ENCODE data around the gene MAP3K7CL.

Gene MAP3K7CL

DNA sequence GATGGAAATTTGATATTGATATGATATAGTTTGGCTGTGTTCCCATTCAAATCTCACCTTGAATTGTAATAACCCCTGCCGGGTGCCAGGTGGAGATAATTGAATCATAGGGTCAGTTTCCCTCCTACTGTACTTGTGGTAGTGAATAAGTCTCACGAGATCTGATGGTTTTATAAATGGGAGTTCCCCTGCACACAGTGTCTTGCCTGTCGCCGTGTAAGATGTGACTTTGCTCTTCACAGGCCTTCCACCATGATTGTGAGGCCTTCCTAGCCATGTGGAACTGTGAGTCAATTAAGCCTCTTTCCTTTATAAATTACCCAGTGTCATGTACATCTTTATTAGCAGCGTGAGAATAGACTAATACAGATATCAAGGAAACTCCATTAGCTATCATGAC is 74.6 kb downstream of the MAP3K7CL start:
- no peak for DNase-seq

DNA sequence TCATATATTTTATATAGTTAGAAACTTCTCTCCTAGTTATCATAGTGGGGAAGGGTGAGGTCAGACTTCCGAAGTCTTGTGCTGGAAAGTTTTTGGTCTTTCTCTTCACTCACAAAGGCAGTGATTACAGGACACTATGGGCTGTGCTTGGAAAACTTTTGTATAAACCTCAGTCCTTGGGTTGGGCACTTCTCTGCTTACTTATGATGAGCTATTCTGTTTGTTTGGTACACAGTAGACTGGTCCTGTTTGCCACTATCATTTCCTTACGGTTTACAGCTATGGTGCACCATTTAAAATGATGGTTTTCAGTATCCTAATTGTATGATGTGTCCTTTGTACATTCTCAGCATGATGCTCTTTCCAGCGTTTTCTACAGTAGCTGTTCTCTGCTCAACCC is 75.5 kb downstream of the MAP3K7CL start:
- DNase-seq, result no peak

DNA sequence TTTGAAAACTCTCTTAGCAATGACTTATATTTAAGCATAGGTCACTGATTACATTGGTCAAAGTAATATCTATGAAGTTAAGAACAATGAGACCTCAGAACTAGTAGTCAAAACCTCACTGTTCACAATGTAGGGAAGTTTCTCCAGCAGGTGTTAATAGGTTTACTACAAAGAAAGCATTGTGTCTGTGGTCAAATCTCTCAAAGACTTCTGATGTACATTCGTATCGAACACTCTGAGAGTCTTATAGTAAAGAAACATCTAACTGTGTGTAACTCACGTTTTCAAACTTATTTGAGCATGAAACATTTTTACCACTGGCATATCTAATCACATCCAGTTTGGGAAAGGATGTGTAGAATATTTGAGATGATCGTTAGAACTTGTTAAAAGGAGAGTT is 76.0 kb downstream of the MAP3K7CL start:
- no peak for DNase-seq

DNA sequence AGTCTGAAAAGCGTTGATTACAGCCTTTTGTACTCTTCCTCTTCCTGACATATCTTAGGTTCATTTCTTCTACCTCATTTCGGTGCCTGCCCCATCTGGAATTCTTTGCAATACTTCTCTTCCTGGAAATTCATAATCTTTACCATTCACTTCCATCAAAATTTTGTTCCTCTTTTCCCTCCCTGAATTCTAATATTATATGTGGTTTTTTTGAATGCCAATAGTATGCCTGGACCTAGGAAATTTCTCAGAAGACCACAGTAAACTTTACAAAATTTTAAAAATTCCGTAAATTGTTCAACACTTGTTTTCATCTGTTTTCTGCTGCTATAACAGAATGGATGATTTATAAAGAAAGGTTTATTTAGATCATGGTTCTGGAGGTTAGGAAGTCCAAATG is 76.8 kb downstream of the MAP3K7CL start:
- DNase-seq, result no peak

DNA sequence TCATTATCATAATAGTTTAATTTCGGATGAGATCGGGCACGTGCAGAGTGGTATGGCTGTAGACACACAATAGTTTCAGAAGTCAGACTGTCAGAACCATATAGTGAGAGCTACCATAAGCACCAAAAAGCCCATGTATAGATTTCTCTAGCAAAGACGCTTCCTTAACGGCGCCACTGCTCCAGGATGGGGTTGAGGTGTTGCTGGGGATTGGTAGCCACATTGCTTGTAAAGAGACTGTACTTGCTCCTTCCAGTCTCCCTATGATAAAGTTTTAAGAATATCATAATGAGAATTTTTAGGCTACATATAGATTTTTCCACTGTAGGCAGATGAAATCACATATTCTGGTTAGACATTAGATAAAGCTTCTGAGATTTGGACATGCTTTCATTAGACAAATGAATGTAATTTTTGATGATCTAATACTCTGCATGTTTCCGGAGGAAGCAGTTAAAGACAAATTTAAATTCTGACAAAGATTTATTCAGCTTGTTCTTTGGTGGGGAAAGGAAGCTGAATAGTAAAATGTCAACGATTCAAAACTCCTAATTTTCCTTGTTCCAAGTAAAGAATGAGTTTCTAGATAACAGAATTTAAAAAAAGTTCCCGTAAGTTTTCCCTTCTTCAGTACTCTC is 77.7 kb downstream of the MAP3K7CL start:
- no peak for DNase-seq

DNA sequence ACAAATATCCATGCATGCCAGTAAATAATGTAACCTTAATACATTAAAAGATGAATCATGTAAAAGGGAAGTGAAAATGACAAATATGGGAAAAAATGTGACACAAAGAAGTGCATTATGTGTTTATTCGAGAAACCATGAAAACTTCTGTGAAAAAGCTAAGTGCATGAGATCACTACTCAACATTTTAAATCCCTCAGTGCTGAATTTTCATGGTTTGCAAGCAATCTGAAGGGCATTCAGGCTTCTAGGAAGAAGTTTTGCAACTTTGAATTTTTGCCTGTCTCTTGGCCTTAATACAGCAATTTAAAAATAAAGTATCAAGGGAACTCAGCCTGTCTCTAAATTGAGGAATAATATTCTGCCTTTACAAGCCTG is 78.2 kb downstream of the MAP3K7CL start:
- DNase-seq, result no peak

DNA sequence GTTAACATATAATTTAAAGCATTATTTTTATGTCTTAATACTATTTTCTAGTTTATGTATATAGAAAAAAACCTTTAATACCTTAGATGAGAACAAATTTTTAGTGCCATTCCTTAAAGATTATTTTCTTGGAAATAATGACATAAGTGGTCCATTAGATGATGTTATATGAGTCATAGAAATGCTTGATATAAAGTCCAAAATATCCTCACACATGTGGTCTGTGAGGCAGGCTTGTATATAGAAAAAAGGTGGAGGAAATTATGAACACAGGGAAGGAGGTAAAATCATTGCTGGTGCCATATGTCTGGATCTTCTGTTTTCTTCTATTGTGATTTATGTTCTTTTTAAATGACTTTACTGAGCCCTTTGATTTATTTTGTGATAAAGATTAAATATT is 79.3 kb downstream of the MAP3K7CL start:
- DNase-seq, result no peak

DNA sequence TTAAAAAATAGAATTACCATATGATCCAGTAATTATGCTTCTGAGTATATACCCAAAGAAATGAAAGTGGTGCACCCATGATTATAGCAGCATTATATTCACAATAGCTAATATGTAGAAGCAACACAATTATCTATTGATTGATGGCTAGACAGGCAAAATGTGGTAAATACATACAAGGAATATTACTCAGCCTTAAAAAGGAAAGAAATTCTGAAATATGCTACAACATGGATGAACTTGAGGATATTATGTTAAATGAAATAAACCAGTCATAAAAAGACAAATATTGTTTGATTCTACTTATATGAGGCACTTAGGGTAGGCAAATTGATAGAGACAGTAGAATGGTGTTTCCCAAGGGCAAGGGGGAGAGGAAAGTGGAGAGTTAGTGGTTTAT is 80.8 kb downstream of the MAP3K7CL start:
- DNase-seq, result no peak

DNA sequence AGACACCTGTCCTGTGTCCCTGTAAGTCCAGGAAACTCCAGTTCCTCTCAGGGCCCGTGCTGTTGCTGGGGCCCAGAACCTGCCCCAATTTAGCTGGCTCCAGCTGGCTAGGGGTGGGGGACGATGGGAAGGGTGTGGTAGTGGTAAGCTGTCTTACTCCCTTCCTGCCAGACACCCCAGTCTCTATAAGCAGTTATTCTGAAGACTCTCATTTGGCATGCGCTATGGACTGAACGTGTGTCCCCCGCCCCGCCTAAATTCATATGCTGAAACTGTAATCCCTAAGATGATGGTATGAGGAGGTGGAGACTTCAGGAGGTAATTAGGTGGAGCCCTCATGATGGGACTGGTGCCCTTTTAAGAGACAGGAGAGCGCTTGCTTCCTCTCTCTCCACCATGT is 82.0 kb downstream of the MAP3K7CL start:
- no peak for DNase-seq

DNA sequence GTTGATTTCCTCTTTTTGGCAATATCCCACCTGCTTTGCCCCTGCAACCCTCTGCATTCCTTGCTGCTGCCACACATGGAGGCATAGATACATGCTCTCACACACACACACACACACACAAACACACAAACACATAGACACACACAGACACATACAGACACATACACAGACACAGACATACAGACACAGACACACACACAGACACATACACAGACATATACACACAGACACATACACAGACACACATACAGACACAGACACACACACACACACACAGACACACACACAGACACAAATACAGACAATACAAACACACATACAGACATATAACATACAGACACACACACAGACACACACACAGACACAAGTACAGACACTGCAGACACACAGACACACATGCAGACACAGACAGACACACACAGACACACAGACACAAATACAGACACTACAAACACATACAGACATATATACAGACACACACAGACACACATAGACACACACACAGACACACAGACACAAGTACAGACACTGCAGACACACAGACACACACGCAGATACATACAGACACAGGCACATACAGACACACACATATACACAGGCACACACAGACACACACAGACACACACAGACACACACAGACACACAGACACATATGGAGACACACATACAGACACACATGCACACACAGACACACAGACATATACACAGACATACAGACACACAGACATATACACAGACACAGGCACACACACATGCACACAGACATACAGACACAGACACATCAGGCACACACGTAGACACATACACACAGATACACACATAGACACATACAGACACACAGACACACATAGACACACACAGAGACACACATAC is 83.3 kb downstream of the MAP3K7CL start:
- no peak for DNase-seq

DNA sequence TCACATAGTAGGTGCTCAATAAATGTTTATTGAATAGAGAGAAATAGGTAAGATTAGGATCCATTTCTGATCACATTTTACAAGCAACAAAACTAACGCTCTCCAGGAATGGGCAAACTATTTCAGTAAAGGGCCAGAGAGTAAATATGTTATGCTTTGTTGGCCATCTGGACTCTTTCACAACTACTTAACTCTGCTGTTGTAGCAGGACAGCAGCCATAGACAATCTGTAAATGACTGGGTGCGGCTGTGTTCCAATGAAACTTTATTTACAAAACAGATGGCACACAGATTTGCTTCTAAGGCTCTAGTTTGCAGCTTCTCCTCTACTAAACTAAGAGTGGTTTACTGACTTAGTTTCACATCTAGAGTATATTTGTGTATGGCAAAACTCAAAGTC is 85.3 kb downstream of the MAP3K7CL start:
- DNase-seq, result no peak

DNA sequence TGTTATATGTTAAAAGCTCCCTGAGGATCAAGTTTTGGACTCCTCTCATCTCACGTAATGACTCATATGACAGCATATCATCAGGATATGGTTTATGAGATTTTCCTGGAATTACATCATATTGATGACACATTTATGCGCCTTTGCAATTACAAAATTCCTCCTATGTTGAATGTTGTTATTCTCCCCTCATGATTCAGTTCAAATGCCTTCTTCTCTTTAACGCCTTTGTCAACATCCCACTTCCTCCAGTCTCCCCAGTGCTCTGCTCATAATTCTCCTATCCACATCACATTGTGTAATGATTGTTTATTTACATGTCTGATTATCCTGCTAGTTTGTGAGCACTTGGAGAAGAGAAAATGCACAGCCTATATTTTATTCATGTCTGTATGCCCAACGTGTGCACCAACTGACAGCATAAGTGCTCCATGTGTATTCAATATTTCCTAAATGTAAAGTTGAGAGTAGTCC is 87.4 kb downstream of the MAP3K7CL start:
- DNase-seq, result no peak

DNA sequence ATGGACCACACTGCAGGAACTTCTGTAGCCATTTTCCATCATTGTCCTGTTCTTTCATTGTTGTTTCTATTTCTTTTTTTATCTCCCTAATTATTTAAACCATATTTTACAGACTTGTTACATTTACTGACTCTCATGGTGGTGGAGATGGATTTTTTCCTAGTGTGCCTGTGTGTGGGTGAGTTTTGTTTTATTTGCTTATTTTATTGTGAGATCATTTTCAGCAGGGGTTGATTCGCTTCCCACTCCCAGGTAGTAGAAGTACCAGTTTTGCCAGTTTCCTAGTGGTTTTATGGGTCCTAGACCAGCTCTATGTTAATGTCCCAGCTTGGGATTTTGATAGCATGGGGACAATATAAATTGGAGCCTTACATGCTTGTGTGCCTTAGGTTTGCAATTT is 88.3 kb downstream of the MAP3K7CL start:
- no peak for DNase-seq

DNA sequence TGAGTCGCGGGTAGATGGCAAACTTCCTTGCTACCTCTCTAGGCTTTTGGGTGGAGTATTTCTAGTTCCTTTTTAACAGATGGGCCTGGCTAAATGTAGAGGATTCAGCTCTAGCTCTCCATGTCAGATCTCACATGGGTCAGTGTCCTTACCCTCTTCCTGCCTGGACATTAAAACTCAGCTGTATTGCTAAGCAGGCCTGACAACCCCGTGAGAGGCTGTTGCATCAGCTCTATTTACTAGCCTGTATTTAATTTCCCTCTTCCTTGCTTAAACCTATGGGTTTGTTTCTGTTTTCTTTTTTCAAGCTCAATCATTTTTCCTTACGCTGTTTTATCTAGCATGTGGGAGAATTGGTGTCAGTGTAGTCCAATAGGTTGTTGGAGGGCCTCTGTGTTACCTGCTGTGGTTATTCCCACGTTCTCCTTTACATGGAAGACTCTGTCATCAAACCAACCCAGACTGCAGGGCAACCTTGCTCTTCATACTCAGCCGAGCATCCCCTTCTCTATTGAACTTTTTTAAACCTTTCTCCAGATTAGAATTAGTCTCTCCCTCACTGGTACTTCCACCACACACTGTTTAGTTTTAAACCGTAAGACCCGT is 88.8 kb downstream of the MAP3K7CL start:
- DNase-seq, result no peak

DNA sequence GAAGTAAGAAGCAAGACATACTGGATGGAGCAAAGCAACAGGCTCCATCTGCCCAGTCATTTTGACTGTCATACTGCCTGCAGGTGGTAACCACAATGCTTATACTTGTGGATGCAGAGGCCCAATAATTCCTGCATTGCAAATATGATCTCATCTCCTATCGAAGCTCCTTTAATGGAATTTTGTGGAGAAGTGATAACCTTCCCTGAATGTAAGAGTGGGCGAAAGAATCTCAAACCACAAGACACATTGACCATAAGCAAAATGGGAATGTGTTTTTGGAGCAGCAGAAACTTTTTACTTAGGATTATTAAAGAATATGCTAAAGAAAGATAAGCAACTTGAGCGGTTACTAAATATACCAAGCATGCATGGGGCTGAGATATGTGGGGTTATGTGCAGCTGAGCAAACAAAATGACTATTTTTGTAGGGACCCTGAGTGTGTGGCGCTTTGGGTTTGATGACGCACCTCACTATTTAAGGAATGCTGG is 90.9 kb downstream of the MAP3K7CL start:
- no peak for DNase-seq

DNA sequence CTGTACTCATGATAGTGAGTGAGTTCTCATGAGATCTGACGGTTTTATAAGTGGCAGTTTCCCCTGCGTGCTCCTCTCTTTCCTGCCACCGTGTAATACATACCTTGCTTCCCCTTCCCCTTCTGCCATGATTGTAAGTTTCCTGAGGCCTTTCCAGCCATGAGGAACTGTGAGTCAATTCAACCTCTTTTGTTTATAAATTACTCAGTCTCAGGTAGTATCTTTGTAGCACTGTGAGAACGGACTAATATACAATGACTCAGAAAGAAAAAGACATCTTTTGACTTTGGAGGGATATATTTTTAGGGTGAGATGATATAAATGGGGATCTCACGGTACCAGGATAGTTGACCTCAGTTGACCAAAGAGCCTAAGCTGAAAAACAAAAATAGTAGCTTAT is 93.6 kb downstream of the MAP3K7CL start:
- no peak for DNase-seq
